GM12865 (cell line): ENCODE data around the gene OR51B2.

Experiments used
- DNase-seq: peaks from one replicate; pipeline ENCODE4 v3.0.0; 2010; ENCODE audit warnings: low read depth
- H3K4me3 ChIP-seq: 2 replicates; pipeline ENCODE4 v1.5.1; 2011; ENCODE audit warnings: mild to moderate bottlenecking, low read depth, low read length, control low read depth
- TF ChIP-seq, protein P1 (sequence below): IDR thresholded peaks from 2 replicates; pipeline ENCODE4 v1.5.1; 2011; ENCODE audit warnings: low read length, control low read depth, low read depth, inconsistent platforms; ENCODE audit not compliant: insufficient read depth; ENCODE audit errors: missing control alignments

The OR51B2 gene

GRCh38 chr11:5288108-5288905 is 35.8 kb downstream of the OR51B2 start:
- DNase-seq: no peak
- TF ChIP-seq, protein P1, sequence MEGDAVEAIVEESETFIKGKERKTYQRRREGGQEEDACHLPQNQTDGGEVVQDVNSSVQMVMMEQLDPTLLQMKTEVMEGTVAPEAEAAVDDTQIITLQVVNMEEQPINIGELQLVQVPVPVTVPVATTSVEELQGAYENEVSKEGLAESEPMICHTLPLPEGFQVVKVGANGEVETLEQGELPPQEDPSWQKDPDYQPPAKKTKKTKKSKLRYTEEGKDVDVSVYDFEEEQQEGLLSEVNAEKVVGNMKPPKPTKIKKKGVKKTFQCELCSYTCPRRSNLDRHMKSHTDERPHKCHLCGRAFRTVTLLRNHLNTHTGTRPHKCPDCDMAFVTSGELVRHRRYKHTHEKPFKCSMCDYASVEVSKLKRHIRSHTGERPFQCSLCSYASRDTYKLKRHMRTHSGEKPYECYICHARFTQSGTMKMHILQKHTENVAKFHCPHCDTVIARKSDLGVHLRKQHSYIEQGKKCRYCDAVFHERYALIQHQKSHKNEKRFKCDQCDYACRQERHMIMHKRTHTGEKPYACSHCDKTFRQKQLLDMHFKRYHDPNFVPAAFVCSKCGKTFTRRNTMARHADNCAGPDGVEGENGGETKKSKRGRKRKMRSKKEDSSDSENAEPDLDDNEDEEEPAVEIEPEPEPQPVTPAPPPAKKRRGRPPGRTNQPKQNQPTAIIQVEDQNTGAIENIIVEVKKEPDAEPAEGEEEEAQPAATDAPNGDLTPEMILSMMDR: no peak

GRCh38 chr11:5286901-5287300 is 37.2 kb downstream of the OR51B2 start:
- TF ChIP-seq, protein P1: no peak
- H3K4me3 ChIP-seq: no peak overlapping the region
- no peak for DNase-seq

More at GRCh38 chr11:5288108-5288905, 35.8 kb downstream of the OR51B2 start:
- H3K4me3 ChIP-seq: no peak overlapping the region

GRCh38 chr11:5286351-5286750 is 37.7 kb downstream of the OR51B2 start:
- TF ChIP-seq, protein P1: no peak
- no peak overlapping the region for H3K4me3 ChIP-seq
- DNase-seq: no peak

DNA sequence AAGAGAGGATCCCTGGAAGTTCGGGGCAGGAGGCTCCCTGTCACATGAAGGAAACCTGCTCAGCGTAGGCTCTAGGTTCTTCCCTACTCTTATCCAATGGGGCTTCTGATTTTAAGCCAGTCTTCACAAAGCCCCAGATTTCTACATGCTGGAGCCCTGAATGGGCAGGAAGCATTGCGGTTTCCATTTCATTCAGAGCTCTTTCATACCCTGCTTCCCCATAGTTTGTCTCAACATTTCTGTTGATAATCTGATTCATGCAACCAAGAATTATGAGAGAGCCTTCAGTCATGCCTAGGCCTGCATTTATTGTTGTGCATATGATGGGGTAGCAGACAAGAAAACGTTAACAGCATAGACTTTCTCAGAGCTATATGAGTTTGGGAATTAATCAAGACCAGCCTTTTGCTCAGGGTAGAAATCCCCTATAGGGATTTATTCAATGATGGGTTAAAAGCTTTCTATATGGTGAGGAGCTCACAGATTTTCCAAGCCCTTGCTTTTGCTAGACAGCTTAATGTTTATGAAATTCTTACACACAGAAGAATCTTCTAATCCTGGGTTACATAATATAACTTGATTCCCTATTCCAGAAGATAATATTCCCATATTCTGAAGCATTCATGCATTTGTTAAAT is 38.3 kb downstream of the OR51B2 start:
- DNase-seq: no peak
- H3K4me3 ChIP-seq: no peak overlapping the region
- TF ChIP-seq, protein P1: no peak

DNA sequence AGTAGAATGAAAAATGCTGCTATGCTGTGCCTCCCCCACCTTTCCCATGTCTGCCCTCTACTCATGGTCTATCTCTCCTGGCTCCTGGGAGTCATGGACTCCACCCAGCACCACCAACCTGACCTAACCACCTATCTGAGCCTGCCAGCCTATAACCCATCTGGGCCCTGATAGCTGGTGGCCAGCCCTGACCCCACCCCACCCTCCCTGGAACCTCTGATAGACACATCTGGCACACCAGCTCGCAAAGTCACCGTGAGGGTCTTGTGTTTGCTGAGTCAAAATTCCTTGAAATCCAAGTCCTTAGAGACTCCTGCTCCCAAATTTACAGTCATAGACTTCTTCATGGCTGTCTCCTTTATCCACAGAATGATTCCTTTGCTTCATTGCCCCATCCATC is 39.5 kb downstream of the OR51B2 start:
- no peak overlapping the region for H3K4me3 ChIP-seq
- TF ChIP-seq, protein P1: no peak

GRCh38 chr11:5283882-5284281 is 40.2 kb downstream of the OR51B2 start:
- TF ChIP-seq, protein P1: no peak
- DNase-seq: no peak
- no peak overlapping the region for H3K4me3 ChIP-seq

More for the DNA sequence above, 39.5 kb downstream of the OR51B2 start:
- DNase-seq: no peak
